HEK293T (cell line): ENCODE results near the gene LINC00632.

Experiments
- CTCF ChIA-PET: fragments of 350-600 bp; formaldehyde crosslinking; extraction: SDS; loops from one replicate; lab custom pipeline; 2021; ENCODE audit warnings: antibody characterized with exemption, inconsistent platforms; lab: Yijun Ruan, JAX
- POLR2A ChIA-PET: fragments of 350-600 bp; formaldehyde crosslinking; extraction: SDS; loops from one replicate; lab custom pipeline; 2020; ENCODE audit warnings: antibody characterized with exemption, inconsistent platforms; lab: Yijun Ruan, JAX
- DNase-seq: peaks from one replicate; pipeline ENCODE4 v3.0.0; 2012; ENCODE audit warnings: mixed read lengths; ENCODE audit errors: extremely low spot score
- ARNT ChIP-seq: fragments of 450-650 bp; IDR thresholded peaks from 2 replicates; pipeline ENCODE4 v1.6.1; 2017; ENCODE audit warnings: mild to moderate bottlenecking
- BHLHE40 ChIP-seq: fragments of 450-650 bp; IDR thresholded peaks from 2 replicates; pipeline ENCODE4 v1.6.1; 2016; ENCODE audit warnings: mild to moderate bottlenecking, moderate library complexity, borderline replicate concordance
- CTBP1 ChIP-seq: fragments of 450-650 bp; IDR thresholded peaks from 2 replicates; pipeline ENCODE4 v1.6.1; 2016; ENCODE audit warnings: borderline replicate concordance
- ELF4 ChIP-seq: fragments of 450-650 bp; IDR thresholded peaks from 2 replicates; pipeline ENCODE4 v1.6.1; 2017; ENCODE audit warnings: antibody characterized with exemption
- FOXA1 ChIP-seq: fragments of 450-650 bp; IDR thresholded peaks from 2 replicates; pipeline ENCODE4 v1.6.1; 2016; ENCODE audit warnings: mild to moderate bottlenecking
- FOXK2 ChIP-seq: fragments of 450-650 bp; IDR thresholded peaks from 2 replicates; pipeline ENCODE4 v1.6.1; 2016; ENCODE audit warnings: mild to moderate bottlenecking
- FOXM1 ChIP-seq: fragments of 450-650 bp; IDR thresholded peaks from 2 replicates; pipeline ENCODE4 v1.6.1; 2017; ENCODE audit warnings: mild to moderate bottlenecking, borderline replicate concordance
- HDGF ChIP-seq: fragments of 450-650 bp; IDR thresholded peaks from 2 replicates; pipeline ENCODE4 v1.6.1; 2017; ENCODE audit warnings: antibody characterized with exemption, borderline replicate concordance
- L3MBTL2 ChIP-seq: fragments of 450-650 bp; conservative IDR thresholded peaks from 2 replicates; pipeline ENCODE4 v1.6.1; 2016; ENCODE audit warnings: mild to moderate bottlenecking
- LEF1 ChIP-seq: fragments of 450-650 bp; IDR thresholded peaks from 2 replicates; pipeline ENCODE4 v1.6.1; 2017; ENCODE audit warnings: mild to moderate bottlenecking, borderline replicate concordance
- NFRKB ChIP-seq: fragments of 450-650 bp; IDR thresholded peaks from 2 replicates; pipeline ENCODE4 v1.6.1; 2016; ENCODE audit warnings: mild to moderate bottlenecking, moderate library complexity
- PKNOX1 ChIP-seq: fragments of 450-650 bp; IDR thresholded peaks from 2 replicates; pipeline ENCODE4 v1.6.1; 2016
- SP1 ChIP-seq: fragments of 450-650 bp; IDR thresholded peaks from 2 replicates; pipeline ENCODE4 v1.6.1; 2017
- SUZ12 ChIP-seq: fragments of 450-650 bp; IDR thresholded peaks from 2 replicates; pipeline ENCODE4 v1.6.1; 2016; ENCODE audit warnings: mild to moderate bottlenecking
- TARDBP ChIP-seq: fragments of 450-650 bp; IDR thresholded peaks from 2 replicates; pipeline ENCODE4 v1.6.1; 2016
- ZNF384 ChIP-seq: fragments of 450-650 bp; IDR thresholded peaks from 2 replicates; pipeline ENCODE4 v1.6.1; 2016

Gene LINC00632

GRCh38 chrX:140767646-140768045 lies 58.1 kb downstream of the LINC00632 start:
- POLR2A ChIA-PET, result no interaction called here
- TF ChIP-seq FOXM1 (no peak), ARNT (no peak), L3MBTL2 (no peak), HDGF (no peak)
- DNase-seq, result no peak
- CTCF ChIA-PET, result no interaction called here

- CTCF ChIA-PET, result no interaction called here
- TF ChIP-seq FOXA1, result no peak
- no peak for TF ChIP-seq CTBP1
- no peak for TF ChIP-seq FOXM1
- DNase-seq, result no peak
- POLR2A ChIA-PET, result no interaction called here
These were observed 65.7 kb downstream of the LINC00632 start for GRCh38 chrX:140775211-140775610.

GRCh38 chrX:140776320-140776719 lies 66.8 kb downstream of the LINC00632 start:
- ChIA-PET CTCF (no interaction called here), POLR2A (no interaction called here)
- no peak for DNase-seq
- TF ChIP-seq SUZ12 (no peak), L3MBTL2 (no peak), ZNF384 (no peak), FOXK2 (no peak), TARDBP (no peak), FOXA1 (no peak), FOXM1 (no peak), PKNOX1 (no peak), CTBP1 (no peak), BHLHE40 (no peak), SP1 (no peak), ARNT (no peak)

- ChIA-PET POLR2A (no interaction called here), CTCF (interaction anchor here (0.6 to 1.4 kb wide), 2 partner anchors 29 to 1145 kb away, joined by 3 to 5 read pairs; no protein-coding TSS in a partner anchor)
These were observed 85.1 kb downstream of the LINC00632 start for GRCh38 chrX:140794642-140795041.

DNA sequence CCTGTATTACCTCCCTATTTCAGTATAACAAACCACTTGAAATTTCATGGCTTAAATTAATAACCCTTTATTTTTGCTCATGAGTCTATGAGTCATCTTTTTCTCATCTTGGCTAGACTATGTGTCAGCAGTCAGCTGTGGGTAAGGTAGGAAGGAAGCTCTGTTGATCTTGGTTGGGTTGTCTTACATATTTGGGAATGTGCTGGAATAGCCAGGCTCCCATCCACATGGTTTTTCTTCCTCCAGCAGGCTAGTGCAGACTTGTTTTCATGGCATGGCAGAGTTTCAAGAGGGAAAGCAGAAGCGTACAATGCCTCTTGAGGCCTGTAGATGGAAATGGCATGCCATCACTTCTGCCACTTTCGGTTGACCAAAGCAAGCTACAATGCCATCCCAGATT lies 89.7 kb downstream of the LINC00632 start:
- DNase-seq, result no peak
- POLR2A ChIA-PET, result no interaction called here
- CTCF ChIA-PET, result no interaction called here
- no peak for TF ChIP-seq HDGF
- TF ChIP-seq SP1, result no peak
- TF ChIP-seq ZNF384, result no peak
- no peak for TF ChIP-seq FOXA1

More at GRCh38 chrX:140794642-140795041, 85.1 kb downstream of the LINC00632 start:
- no peak for DNase-seq
- TF ChIP-seq HDGF (no peak), PKNOX1 (no peak), BHLHE40 (no peak), ARNT (no peak), SUZ12 (no peak), LEF1 (no peak), TARDBP (no peak), FOXA1 (no peak), ZNF384 (no peak), SP1 (no peak)

DNA sequence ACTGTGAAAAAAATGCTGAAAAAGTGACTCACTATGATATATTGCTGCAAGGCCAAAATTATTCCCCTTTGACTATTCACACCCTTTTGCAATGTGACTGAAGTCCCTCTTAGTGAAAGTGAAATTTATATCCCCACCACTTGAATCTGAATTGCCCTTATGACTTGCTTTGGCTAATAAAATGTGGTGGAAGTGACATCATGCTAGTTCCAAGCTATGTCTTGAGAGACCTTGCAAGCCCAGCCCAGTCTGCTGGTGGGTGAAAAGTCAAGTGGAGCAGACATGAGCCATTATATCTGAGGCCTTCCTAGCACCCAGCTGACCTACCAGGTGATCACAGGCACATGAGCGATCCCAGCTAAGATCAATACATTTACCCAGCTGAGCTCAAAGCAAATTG lies 94.7 kb downstream of the LINC00632 start:
- DNase-seq, result no peak
- ChIA-PET CTCF (no interaction called here), POLR2A (no interaction called here)
- no peak for TF ChIP-seq ARNT
- no peak for TF ChIP-seq PKNOX1
- no peak for TF ChIP-seq SP1

DNA sequence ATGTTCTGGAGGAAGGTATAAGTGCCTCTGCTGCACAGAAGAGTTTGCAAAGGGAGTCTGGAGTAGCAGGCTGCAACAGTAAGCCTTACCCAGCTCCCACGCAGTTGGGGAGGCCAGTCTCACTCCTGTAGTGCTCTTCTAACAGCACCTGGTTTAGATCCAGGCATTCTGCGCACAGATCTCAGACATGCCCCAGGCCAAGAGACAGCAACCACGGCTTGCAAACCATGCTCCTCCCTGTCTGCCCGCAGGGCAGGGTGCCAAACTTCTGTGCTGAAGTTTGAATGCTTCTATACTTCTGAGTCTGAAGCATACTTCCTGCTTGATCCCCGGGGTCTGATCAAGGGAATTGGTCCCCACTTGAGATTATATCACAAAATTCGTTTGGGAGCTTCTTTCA lies 106.3 kb downstream of the LINC00632 start:
- POLR2A ChIA-PET, result no interaction called here
- CTCF ChIA-PET, result no interaction called here
- no peak for TF ChIP-seq FOXA1
- TF ChIP-seq HDGF, result no peak
- TF ChIP-seq ARNT, result no peak
- no peak for TF ChIP-seq ELF4
- TF ChIP-seq TARDBP, result no peak
- TF ChIP-seq LEF1, result no peak
- TF ChIP-seq PKNOX1, result no peak
- no peak for TF ChIP-seq FOXM1
- TF ChIP-seq CTBP1, result no peak
- TF ChIP-seq NFRKB, result no peak
- TF ChIP-seq FOXK2, result no peak
- no peak for DNase-seq
